ENCODE data around the gene TEDC2.

GRCh38 chr16:2455081-2455845 lies 4.6 kb upstream of the TEDC2 start:
- TF ChIP-seq CTCF (IDR thresholded peaks at IDR 0.05): no peak
- TF ChIP-seq POLR2A (IDR thresholded peaks at IDR 0.05): no peak

Measured in testis (tissue), 2 donors.